CD4-positive, alpha-beta T cell (primary cell): Measurements from ENCODE around the gene PAEP. TPM values are rescaled to one million over a fixed set of nuclear protein-coding genes. Genes with fewer than 3 reads are reported as not detected.

Experiments used
- ATAC-seq: fragments of 200-7000 bp; cut with Tn5 transposase; one replicate; pipeline ENCODE4 v1.10.0; 2022; ENCODE audit warnings: mild to moderate bottlenecking; ENCODE audit not compliant: poor library complexity
- CTCF ChIA-PET: fragments of 350-600 bp; sonication (Branson Sonifier 250); formaldehyde crosslinking; loops from one replicate; lab custom pipeline; 2021; ENCODE audit warnings: antibody characterized with exemption, inconsistent platforms; lab: Charles Lee
- POLR2A ChIA-PET: fragments of 350-600 bp; sonication (Branson Sonifier 250); formaldehyde crosslinking; loops from one replicate; lab custom pipeline; 2021; ENCODE audit warnings: antibody characterized with exemption, inconsistent platforms; lab: Charles Lee
- DNase-seq, 14 experiments: peaks; one replicate each; pipeline ENCODE4 v3.0.0-alpha.2; 2013 to 2020; ENCODE audit warnings: mixed read lengths in 2 of 14
- H3K27ac ChIP-seq, 2 donors: one replicate each; pipeline versions ENCODE4 v1.5.1 to v1.7.0; 2013; ENCODE audit warnings: low read length in 2 of 2, low read depth in 1 of 2, mild to moderate bottlenecking in 1 of 2
- H3K27me3 ChIP-seq, 2 experiments: 1 replicate in 1 of 2; 2 replicates in 1 of 2; pipeline versions ENCODE4 v1.6.1 to v1.7.0; 2013; ENCODE audit warnings: low read length in 2 of 2, control low read depth in 1 of 2, mild to moderate bottlenecking in 1 of 2, moderate library complexity in 1 of 2; ENCODE audit not compliant: insufficient read depth in 2 of 2, control insufficient read depth in 1 of 2
- H3K36me3 ChIP-seq: one replicate; pipeline ENCODE4 v1.6.1; 2013; ENCODE audit warnings: low read length, control low read depth; ENCODE audit not compliant: insufficient read depth
- H3K4me1 ChIP-seq: one replicate; pipeline ENCODE4 v1.6.1; 2013; ENCODE audit warnings: low read length, control low read depth; ENCODE audit not compliant: insufficient read depth
- H3K4me3 ChIP-seq: one replicate; pipeline ENCODE4 v1.5.1; 2013; ENCODE audit warnings: mild to moderate bottlenecking, low read length, moderate library complexity
- H3K9me3 ChIP-seq, 2 experiments: 1 replicate in 1 of 2; 2 replicates in 1 of 2; pipeline versions ENCODE4 v1.6.1 to v1.7.0; 2013; ENCODE audit warnings: low read length in 2 of 2, mild to moderate bottlenecking in 2 of 2, control low read depth in 1 of 2, moderate library complexity in 1 of 2; ENCODE audit not compliant: control insufficient read depth in 1 of 2, insufficient read depth in 1 of 2
- H3K27ac Mint-ChIP-seq: one replicate; pipeline ENCODE4 v1.8.0; 2020; ENCODE audit warnings: mixed read lengths
- H3K27me3 Mint-ChIP-seq: one replicate; pipeline ENCODE4 v1.8.0; 2021; ENCODE audit warnings: mixed read lengths
- H3K36me3 Mint-ChIP-seq: one replicate; pipeline ENCODE4 v1.8.0; 2021; ENCODE audit warnings: low read depth, mixed read lengths
- H3K4me1 Mint-ChIP-seq: one replicate; pipeline ENCODE4 v1.8.0; 2021; ENCODE audit warnings: low read depth, mixed read lengths
- H3K4me3 Mint-ChIP-seq: one replicate; pipeline ENCODE4 v1.8.0; 2020; ENCODE audit warnings: mild to moderate bottlenecking, mixed read lengths
- H3K9me3 Mint-ChIP-seq: one replicate; pipeline ENCODE4 v1.8.0; 2020; ENCODE audit warnings: mixed read lengths
- intact Hi-C, 2 experiments: fragments of 100-400 bp; cut with DNase I in 1 of 2; cut with micrococcal nuclease in 1 of 2; formaldehyde crosslinking; loops; one replicate each; pipeline versions ENCODE4 v1.15.1 to v1.9.0; 2023 to 2025; cut with DNase I, micrococcal nuclease
- total RNA-seq, 174 experiments: library from RNA in 2 of 174; stranded (reverse) in 2 of 174; gene quantifications; one replicate each; pipeline ENCODE4 v1.2.3 and lab custom pipeline; 2021 to 2026
- TF ChIP-seq, protein P1 (sequence below): fragments of 200-600 bp; IDR thresholded peaks from one replicate; pipeline ENCODE4 v1.8.0; 2022; ENCODE audit warnings: antibody characterized with exemption, mild to moderate bottlenecking

The PAEP gene
- total RNA-seq, 2 experiments from 2014 or later: not detected

DNA sequence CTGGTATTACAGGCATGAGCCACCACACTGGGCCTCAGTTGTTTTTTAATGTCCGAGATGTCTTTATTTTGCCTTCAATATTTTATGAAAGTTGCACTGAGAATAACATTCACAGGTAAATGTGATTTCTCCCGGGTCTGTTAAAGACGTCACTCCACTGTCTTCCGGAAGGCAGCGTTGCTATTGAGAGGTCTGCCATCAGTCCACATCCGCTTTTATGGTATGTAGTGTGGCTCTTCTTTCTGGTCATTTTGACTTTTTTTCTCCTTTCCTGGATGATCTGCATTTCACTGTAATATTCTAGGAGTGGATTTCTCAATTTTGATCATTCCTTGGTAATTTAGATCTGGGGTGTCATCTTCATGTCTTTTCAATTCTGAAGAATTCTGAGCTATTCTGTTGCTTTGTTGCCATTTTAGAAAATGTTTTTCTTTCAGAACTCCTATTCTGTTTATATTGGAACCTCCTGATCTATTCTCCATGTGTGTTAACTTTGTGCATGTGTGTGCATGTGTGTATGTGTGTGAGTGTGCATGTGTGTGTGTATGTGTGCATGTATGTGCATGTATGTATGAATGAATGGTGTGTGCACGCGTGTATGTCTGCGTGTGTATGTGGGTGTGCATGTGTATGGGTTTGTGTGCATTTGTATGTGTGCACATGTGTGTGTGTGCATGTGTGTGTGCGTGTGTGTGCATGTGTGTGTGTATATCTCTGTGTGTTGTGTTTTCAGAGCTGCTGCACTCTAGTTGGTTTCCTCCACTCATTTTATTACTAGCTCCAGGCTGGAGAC, 42.2 kb upstream of the PAEP start:
- H3K27ac Mint-ChIP-seq: no peak overlapping the region
- Histone ChIP-seq H3K4me1 (peaks cover 4% of the 10 kb centered on the region), H3K27ac (no peak overlapping the region), H3K4me3 (no peak overlapping the region), H3K36me3 (no peaks in the 10 kb centered on the region), H3K9me3 (no peaks in the 10 kb centered on the region), H3K27me3 (peaks cover 4 to 5% of the 10 kb centered on the region in 2 experiments)
- TF ChIP-seq, protein P1, sequence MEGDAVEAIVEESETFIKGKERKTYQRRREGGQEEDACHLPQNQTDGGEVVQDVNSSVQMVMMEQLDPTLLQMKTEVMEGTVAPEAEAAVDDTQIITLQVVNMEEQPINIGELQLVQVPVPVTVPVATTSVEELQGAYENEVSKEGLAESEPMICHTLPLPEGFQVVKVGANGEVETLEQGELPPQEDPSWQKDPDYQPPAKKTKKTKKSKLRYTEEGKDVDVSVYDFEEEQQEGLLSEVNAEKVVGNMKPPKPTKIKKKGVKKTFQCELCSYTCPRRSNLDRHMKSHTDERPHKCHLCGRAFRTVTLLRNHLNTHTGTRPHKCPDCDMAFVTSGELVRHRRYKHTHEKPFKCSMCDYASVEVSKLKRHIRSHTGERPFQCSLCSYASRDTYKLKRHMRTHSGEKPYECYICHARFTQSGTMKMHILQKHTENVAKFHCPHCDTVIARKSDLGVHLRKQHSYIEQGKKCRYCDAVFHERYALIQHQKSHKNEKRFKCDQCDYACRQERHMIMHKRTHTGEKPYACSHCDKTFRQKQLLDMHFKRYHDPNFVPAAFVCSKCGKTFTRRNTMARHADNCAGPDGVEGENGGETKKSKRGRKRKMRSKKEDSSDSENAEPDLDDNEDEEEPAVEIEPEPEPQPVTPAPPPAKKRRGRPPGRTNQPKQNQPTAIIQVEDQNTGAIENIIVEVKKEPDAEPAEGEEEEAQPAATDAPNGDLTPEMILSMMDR: no peak
- H3K9me3 Mint-ChIP-seq: no peaks in the 10 kb centered on the region
- POLR2A ChIA-PET: no interaction called here
- intact Hi-C loops: no loop called here
- DNase-seq: no peak
- no peak for ATAC-seq
- H3K4me3 Mint-ChIP-seq: no peak overlapping the region
- no peaks in the 10 kb centered on the region for H3K36me3 Mint-ChIP-seq
- no peaks in the 10 kb centered on the region for H3K4me1 Mint-ChIP-seq
- H3K27me3 Mint-ChIP-seq: peaks cover 14% of the 10 kb centered on the region
- CTCF ChIA-PET: interaction anchor here (0.6 kb wide), 1 partner anchor 20 kb away, joined by 3 read pairs; no protein-coding TSS in a partner anchor

DNA sequence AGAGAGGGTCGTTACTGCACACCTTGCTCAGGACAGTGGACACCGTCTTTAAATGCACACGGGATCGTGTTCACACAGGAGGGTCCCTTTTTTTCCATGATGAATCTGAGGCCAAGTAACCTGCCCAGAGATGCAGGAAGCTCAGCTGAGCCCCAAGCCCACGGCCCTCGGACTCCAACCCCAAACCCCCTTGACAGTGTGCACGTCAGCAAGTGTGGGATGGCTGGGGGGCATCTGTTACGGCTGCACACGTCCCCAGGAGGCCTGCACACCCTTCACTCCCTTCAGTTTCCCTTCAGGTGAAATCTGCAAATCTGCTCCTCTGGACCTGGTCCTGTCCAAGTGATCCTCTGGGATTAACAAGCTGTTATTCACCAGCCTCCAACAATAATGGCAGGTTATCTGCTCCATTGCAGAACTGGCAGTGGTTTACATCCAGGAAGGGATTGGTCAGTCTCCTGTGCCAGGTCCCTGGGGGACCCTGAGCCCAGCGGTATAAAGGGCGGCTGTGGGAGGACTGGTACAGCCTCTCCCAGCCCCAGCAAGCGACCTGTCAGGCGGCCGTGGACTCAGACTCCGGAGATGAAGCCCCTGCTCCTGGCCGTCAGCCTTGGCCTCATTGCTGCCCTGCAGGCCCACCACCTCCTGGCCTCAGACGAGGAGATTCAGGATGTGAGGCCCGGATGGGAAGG, 40.5 kb upstream of the PAEP start, which contains the start of gene LCN1:
TSS of gene LCN1 (plus strand) at position 525 of the 692 bp plus-strand sequence. CDS start at position 583, 58 bp downstream.
- no peak for ATAC-seq
- CTCF ChIA-PET: no interaction called here
- H3K4me1 Mint-ChIP-seq: no peaks in the 10 kb centered on the region
- Histone ChIP-seq H3K27ac (no peak within 1 kb of the TSS), H3K9me3 (no peaks in the 10 kb centered on the region), H3K4me3 (no peak within 1 kb of the TSS), H3K36me3 (no peaks in the 10 kb centered on the region), H3K27me3 (peaks cover 2 to 5% of the 10 kb centered on the region in 2 experiments), H3K4me1 (peaks cover 4% of the 10 kb centered on the region)
- H3K4me3 Mint-ChIP-seq: no peak within 1 kb of the TSS
- TF ChIP-seq, protein P1: no peak
- intact Hi-C loops: no loop called here
- POLR2A ChIA-PET: no interaction called here
- no peak for DNase-seq
- no peaks in the 10 kb centered on the region for H3K9me3 Mint-ChIP-seq
- no peaks in the 10 kb centered on the region for H3K36me3 Mint-ChIP-seq
- H3K27ac Mint-ChIP-seq: no peak within 1 kb of the TSS
- peaks cover 14% of the 10 kb centered on the region for H3K27me3 Mint-ChIP-seq

DNA sequence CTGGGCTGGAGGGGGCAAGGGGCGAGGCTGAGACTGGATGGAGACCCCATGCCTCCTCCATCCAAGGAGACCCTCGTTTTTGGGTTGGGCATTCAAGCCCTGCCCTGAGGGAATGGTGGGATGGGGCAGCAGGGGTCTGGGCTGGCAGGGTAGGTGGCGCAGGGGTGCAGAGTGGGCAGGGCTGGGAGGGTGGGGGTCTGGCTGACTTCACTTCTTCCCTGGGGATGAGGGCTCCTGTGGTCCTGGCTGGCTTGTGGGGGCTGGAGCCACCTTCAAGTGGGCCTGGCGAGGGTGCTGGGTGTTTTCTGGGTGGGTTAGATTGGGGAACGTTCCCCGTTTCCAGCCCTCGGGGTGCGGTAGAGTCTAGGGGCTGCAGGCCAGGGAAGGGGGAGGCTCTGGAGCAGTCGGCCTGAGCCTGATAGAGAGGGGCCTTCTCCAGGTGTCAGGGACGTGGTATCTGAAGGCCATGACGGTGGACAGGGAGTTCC, 39.9 kb upstream of the PAEP start:
- peaks cover 0 to 2% of the 10 kb centered on the region in 2 experiments for H3K9me3 ChIP-seq
- intact Hi-C loops: no loop called here
- CTCF ChIA-PET: no interaction called here
- no peaks in the 10 kb centered on the region for H3K4me1 ChIP-seq
- Mint-ChIP-seq H3K36me3 (no peaks in the 10 kb centered on the region), H3K27me3 (peaks cover 13% of the 10 kb centered on the region), H3K27ac (no peak overlapping the region), H3K4me1 (no peaks in the 10 kb centered on the region), H3K4me3 (no peak overlapping the region), H3K9me3 (no peaks in the 10 kb centered on the region)
- TF ChIP-seq, protein P1: no peak
- H3K4me3 ChIP-seq: no peak overlapping the region
- POLR2A ChIA-PET: no interaction called here
- H3K27me3 ChIP-seq: peaks cover 2 to 5% of the 10 kb centered on the region in 2 experiments
- no peaks in the 10 kb centered on the region for H3K36me3 ChIP-seq
- ATAC-seq: no peak
- no peak overlapping the region for H3K27ac ChIP-seq
- no peak for DNase-seq
